HG03039 (cell line): ENCODE data around the gene AGO1.
"Not testable (repeated sequence)": the region's sequence is repeated elsewhere in the genome, so short reads cannot be mapped to it uniquely, and the experiment has no call there.

Experiments
- ATAC-seq: cut with Tn5 transposase; IDR thresholded peaks from one replicate; pipeline ENCODE4 v1.9.1; 2021; ENCODE audit warnings: mild to moderate bottlenecking, moderate library complexity; ENCODE audit not compliant: unreplicated experiment

Gene AGO1

DNA sequence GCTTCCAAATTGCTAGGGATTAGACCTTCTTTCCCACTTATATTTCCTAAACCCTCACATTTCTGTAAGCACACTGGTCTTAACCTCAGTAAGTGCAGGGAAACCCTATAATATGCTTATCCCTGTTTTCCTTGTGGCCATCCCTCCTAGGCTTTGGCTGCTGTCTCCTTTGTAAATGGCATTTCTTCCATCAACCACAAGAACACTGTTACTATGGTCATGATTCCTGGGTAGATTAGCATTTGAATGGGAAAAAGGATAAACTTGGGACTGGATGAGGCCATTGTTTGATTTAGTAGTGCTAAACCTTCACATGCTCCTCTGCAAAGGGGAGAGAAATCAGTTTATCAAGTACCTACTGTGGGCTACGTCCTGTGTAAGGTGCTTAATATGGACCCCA lies 31.7 kb downstream of the AGO1 start:
- ATAC-seq = no peak

DNA sequence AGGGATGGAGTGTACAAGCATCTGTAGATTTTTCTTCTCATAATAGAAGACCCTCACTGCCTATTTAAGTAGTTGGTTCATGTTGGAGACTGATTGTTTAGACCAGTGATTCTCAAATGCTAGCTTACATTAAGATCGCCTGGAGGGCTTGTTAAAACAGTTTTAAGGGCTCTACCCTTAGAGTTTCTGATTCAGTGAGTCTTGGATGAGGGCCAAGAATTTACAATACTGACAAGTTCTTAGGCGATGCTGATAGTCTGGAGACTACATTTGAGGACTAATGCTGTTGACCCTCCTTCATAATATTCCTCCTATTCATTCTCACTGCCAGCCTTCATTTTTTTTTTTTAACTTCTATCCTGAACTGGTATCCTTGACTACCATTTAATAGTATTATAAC lies 32.7 kb downstream of the AGO1 start:
- no peak for ATAC-seq

DNA sequence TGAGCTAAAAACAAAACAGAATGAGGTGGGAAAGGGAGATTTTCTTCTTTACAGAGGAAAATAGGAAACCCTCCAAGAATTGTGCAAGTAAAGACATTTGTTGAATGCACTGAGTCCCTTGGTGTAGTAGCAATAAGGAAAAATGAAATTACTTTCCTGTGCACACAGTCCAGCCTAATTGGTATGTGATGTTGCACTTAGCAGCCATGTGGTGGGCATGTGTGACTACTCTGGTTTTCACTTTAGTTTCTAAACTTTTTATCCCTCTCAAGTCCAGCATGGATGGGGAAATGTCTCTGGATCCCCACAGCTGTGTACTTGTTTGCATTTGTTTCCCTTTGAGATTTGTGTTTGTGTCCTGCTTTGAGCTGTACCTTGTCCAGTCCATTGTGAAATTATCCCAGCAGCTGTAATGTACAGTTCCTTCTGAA lies 40.8 kb downstream of the AGO1 start:
- ATAC-seq = no peak

DNA sequence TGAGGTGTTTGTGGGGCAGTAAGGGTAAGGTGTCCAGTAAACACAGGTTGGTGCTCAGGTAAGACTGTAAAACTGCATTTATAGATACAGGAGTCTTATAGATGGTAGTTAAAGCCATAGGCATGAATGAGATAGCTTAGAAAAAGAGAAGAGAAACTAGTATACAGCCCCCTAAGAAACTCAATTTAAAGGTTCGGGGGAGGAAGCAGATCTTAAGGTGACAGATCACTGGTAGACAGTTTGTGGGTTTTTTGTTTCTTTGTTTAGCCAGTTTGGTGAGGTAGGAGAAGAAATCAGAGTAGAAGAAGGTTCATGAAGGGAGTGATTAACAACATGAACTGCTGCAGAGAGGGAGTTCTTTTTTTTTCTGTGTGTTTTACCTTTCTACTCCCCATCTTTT lies 41.8 kb downstream of the AGO1 start:
- ATAC-seq = no peak

DNA sequence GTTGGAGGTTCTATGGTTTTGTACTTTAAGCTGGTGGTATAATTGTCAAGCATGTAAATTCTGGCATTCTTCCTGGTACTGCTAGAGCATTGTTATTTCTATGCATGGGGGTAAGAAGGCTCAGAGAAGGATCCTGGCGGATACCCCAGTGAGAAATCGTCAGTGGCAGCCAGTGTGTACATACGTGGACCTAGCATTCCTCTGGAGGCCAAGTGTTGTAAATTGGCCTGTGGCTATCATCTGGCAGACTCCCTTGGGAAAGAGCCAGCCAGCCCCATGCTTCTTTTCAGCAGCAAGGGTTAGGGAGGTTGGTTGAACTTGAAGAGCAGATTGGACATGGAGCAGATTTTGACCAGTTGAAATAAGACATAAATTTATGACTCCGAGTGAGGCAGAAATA lies 42.7 kb downstream of the AGO1 start:
- ATAC-seq = no peak

DNA sequence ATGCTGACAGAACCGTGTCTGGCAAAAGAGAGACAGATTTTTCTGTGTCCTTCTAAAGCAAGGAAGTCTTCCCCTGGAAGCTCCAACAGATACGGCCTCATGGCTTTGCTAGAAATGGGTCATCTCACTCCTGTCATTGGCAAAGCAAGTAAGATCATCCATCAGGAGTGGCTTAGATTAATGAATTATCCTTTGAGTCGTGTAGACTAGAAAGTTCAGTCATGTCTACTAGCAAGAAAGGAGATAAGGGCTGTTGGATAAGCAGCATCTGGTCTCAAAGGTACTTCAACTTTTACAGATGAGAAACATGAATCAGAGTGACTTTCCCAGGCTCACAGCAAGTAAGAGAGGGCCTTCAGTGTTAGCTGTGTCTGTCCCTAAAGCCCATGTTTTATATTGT lies 44.5 kb downstream of the AGO1 start:
- no peak for ATAC-seq

DNA sequence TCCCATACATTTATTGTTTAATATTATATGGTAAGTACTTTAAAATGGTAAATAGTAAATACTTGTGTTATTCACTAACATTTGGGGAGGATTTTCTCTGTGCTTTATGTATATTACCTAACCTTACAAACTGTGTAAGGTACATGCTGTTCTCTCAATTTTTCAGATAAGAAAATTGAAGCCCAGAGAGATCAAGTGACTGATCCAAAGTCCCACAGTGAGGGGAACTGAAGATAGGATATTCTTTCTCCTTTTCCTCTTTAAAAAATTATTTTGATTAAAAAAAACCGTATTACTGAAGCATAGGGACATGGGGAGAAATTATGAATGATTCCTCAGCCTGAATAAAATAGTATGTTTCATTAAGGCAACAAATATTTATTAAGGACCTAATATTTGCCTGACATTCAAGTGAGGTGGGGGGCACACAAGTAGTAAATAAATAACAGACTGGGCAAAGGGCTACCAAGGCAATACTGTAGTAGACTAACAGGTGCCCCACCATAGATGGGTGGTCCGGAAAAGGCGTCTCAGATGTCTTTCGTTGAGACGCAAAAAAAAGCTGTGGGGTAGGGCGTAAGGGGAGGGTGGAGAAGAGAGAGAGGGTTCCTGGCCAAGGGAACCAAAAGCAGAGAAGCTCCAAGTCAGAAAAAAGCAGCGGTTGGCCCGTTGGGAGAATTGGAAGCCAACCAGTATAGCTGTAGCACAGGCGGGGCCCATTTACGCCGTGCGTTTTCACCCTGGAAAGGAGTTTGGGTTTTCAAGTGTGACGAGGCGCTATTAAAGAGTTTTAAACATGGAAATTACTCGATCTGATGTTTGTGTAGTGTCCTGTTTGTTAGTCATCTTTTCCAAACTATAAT lies 47.0 kb downstream of the AGO1 start:
- ATAC-seq = peak; percentile 9

DNA sequence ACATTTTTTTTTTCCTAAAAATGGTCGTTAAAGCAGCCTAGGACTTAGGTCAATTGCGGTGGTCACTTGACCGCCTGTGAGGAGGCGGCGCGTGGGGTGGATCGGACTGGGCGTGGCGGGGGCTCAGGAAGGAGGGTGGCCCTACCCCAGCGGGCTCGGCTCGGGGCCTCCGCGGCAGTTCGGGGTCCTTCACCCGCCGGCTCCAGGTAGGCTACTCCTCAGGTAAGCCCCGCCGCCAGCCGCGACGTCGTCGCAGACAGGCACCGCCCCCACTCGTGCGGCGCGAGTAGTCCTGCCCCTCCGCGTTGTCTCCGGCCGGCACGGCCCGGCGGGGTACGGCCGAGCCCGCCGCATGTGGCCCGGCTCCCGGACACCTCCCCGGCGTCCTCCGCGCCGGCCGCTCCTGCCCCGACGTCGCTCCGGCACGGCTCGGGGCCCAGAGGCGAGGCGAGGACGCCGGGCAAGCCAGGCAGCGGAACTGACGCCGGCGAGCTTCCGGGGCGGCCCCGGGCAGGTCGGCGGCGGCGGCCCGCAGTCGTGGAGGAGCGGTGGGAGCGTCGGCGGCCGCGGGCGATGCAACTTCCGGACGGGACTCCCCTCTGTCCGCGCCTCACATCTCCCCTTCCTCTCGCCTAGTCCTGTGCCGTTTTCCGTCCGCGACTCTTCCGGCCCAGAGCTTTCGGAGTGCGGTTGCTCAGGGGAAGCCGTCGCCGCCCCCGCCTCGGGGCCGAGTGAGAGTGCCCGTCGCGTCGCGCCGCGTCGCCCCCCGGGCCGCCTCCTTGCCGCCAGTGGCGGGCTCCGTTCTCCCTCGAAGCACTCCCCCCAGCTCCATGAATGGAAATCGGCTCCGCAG lies 47.8 kb downstream of the AGO1 start, which contains the start of gene AGO3:
AGO3 (plus strand) TSS at position 513 of the 853 bp plus-strand sequence; CDS start at position 835, 322 bp downstream.
- ATAC-seq = peak; percentile 81

DNA sequence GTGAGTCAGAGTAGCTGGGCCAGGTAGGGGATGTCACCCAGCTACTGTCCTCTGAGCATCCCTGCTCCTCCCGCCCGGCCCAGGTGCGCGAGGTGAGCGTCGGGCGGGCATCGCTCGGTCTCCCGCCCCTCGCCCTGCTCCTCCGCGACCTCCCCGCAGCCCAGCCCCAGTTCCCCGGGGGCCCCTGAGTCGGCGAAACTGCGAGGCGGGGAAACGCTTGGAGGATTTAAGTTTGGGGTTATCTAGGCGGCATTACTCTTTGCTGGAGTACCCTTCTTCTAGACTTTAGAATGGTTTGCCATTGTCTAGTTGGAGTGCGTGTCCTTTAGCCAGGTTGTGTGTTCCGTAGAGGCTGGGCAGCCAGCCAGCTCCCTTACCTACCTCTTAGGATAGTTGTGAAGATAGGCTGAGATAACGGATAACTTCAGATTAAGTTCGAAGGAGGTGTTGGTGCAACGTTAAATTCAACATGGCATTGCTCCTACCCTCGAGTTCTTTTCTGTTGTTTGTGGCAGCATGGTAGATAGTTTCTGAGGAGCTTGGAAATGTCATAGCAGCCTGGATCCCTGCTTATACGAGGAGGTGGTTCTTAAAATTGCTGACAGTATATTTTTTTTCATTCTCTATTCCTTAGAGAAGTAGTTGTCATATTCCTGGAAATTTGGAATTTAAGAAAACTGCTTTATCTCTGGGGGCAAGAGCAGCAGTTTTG lies 48.6 kb downstream of the AGO1 start:
- ATAC-seq = no peak

DNA sequence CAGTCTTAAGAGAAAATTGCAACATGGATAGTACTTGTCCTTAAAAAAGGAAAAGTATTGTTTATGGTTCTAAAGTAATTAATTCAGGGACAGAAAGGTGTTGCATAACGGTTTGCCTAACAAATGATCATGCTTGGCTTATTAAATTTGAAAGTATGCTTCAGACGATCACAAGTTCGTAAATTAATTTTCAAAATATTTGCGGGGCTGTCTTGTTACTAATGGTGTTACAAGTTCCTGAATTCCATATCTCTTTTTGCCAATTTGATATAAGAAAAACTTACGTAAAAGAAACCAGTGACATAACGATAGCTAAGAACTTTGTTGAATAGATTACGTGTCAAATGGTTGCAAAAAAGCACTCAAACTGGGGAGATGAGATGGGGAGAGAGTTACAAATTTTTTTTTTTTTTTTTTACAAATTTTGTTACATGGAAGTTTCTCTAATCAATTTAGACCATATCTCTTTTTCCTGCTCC lies 49.2 kb downstream of the AGO1 start:
- ATAC-seq = no peak

DNA sequence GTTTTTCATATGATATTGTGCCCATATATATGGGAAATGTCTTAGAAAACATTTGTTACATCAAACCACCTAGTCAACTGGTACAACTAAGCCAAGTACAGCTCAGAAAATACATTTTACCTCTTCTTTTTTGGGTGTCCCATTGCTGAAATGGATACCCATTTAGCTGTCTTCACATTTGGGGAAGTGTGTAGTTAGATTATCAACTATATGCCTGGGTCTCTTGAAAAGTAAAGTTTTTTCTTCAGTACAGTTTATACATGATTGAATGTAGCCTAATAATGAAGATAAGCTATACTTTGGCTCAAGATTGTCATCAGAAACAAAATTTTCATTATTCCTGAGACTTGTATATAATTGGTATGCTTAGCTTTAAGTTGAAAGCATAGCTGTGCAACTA lies 49.9 kb downstream of the AGO1 start:
- ATAC-seq = no peak

DNA sequence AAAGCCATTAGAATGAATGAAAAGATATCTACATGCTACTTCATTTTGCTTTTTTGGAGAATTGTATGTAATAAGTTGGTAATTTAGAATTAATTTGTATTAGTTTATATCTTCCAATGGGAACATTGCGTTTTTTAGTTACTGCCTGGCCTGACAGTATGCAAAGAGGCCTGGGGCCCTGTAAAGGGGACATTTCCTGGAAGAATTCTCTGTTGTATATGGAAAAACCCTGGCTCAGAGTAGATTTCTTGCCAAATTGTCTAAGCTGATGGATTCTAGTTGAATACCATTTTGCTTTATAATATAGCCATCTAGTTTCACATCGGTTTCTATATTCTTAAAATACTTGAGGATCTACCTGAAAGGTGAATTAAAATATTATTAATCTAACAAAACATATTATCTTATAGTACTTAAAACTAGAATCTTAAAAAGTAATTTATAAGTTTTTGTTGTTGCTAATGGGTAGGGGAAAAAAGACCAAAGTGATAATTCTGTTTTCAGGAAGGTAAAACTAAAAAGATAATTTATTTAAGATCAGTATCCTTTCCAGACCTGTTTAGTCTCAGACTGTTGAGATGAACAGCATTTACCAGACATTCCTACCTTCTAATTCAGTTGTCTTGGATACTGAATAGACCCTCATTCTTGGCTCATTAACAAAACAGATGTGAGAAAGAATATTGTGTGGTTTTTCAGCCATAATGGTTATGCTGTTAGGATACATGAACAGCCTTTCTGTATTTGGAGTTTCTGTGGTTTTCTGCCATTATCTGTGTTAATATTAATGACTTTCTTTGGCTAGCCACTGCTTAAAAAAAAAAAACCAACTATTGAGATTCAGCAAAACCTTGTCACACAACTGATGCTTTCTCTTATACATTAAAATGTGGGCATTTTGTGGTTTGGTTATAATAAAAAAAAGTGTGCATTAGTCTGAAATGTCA lies 52.7 kb downstream of the AGO1 start:
- no peak for ATAC-seq

DNA sequence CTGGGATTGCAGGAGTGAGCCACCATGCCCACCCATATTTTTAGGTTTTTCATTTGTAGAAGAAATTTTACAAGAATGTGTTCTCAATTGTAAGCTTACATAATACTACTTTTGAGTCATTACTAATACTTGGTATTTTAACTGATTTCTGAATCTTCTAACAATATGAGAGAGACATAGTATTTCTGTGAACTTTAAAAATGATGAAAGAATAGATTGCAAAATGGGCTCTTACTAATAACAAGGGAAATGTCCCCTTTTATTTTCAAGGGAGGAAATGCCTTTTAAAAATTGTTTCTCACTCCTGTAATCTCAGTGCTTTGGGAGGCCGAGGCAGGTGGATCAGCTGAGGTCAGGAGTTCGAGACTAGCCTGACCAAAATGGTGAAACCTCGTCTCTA lies 53.8 kb downstream of the AGO1 start:
- ATAC-seq = no peak

DNA sequence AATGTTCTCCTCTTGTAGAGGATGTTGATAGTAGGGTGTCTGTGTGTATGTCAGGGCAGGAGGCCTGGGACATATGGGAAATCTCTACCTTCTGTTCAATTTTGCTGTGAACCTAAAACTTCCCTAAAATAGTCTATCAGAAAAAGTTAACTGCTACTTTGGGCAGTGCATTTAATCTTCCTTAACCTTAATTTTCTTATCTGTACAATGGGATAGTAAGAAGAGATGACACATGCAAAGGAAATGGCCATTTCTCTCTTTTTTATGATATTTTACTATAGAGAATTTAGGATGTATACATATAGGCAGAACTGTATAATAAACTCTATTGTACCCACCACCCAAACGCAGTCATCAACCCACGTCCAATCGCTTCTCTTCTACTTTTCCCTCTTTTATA lies 56.5 kb downstream of the AGO1 start:
- ATAC-seq = no peak

DNA sequence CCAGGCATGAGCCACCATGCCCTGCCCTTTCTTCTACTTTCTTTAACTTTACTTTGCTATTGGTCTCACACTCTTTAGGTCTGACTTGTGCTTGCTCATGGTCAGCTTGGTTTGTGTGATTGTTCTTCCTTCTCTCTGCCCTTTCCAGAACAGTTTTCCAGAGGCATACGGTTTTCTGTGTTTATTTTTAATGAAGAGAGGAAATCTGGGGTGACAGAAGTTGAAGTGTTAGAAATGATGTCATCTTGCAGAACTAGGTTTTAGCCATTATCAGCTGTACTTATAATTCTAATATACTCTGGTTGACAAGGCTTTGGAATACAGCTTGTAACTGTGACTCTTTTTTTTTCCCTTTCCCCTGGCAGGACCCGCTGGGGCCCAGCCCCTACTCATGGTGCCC lies 62.3 kb downstream of the AGO1 start:
- ATAC-seq = no peak

DNA sequence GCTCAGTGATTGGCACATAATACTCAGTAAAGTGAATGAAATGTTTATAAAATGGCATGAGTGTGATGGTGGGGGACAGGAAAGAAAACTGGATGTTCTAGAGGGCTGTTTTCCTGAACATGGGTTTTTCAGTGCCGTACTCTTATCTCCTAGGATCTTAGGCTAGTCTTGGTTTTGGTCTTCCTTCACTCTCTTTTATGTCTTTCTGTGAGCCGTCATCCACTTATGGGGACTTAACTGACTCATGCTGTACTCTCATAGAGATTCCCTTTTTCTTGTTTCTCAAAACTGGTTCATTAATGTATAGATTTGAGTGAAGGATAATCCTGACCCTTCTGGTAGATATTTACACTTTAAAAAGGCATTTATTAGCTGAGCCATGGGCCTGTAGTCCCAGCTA lies 64.5 kb downstream of the AGO1 start:
- no peak for ATAC-seq

DNA sequence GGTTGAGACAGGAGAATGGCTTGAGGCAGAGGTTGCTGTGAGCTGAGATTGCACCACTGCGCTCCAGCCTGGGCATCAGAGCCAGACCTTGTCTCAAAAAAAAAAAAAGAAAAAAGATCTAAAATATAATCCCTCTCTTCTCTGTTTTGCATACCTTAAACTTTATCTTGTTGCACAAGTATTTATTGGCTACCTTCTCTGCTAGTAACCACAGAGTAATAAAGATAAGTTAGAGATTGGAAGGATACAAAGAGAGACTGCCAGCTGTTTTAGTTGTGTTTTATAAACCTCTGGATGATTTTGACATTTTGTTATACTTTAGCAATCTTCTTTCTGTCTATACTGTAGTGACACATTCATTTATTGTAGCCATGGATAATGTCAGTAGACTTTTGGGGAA lies 75.5 kb downstream of the AGO1 start:
- no peak for ATAC-seq

DNA sequence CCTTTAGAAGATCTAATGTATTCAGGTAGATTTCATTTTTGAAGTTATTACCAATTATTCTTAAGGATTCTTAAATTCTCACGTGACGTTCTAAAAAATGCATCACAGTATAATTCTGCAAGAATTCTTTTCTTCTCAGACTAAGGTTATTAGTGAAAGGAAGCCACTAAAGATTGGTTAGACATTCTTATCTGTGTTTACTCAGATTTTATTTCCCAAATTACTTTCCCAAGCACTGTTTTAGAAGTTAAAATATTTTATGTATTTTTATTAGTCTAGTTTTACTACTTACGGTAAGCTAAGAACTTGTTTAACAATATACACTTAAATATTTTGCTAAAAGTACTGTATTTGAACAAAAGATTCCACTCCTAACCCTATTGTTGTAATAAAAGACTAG lies 76.3 kb downstream of the AGO1 start:
- no peak for ATAC-seq

DNA sequence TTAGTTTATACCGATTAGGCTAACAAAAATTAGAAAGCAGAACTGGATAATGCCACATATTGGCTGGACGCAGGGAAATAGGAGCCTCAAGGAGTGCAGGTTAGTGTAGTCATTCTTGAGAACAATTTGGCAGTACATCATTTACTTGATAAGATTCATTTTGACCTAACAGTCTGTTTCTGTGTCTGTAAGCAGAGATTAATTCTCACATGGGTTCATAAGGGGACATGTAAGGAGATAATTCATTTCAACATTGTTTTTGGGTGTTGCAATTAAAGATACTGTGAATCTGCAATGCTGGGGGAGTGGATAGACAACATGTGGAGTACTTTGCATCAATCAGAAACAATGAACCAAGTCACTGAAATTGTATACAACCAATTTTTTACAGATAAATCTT lies 79.9 kb downstream of the AGO1 start:
- no peak for ATAC-seq

DNA sequence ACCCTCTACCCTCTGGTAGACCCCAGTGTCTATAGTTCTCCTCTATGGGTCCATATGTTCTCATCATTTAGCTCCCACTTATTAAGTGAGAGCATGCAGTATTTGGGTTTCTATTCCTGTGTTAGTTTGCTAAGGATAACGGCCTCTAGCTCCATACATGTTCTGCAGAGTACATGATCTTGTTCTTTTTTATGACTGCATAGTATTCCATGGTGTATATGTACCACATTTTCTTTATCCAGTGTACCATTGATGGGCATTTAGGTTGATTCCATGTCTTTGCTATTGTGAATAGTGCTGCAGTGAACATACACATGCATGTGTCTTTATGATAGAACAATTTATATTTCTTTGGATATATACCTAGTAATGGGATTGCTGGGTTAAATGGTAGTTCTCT lies 81.3 kb downstream of the AGO1 start:
- ATAC-seq = not testable (repeated sequence)
